ENCODE measurements around the gene KHDC4. TPM values are rescaled to one million over a fixed set of nuclear protein-coding genes. Genes with fewer than 3 reads are reported as not detected.

The KHDC4 gene
- total and polyA plus RNA-seq, 10 of the 15 experiments (the other 5 are each of a cell fraction or from before 2014, with no cell fraction given) = 11.7 to 109 (median 41.9) TPM

DNA sequence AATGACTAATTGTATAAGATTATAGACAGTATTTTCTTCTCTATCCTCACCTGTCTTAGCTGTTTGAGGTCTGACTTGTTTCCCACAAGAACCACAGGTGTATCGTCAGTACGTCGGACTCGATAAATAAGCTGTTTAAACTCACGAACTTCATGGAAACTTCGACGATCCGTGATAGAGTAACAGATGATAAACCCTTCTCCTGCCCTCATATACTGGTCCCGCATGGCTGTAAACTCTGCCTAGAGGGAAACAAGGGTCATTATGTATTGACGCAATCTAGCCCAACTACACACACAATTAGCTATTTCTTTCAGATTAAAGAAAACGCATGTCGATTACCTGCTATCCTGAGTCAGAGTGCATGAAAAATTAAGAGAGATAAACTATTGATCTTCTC lies 30.0 kb downstream of the KHDC4 start:
- ChIA-PET RAD21 (ENCODE audit: unreplicated experiment) (interaction anchor here (1.3 to 1.6 kb wide), 2 partner anchors 22 to 28 kb away, joined by 4 read pairs; no protein-coding TSS in a partner anchor), CTCF (interaction anchor here (1.0 to 2.1 kb wide), 3 partner anchors 44 to 162 kb away, joined by 3 to 8 read pairs (median 4); partner anchors contain the start of gene SYT11), POLR2A (no interaction called here), SMC1A (ENCODE audit: uncharacterized antibody, unreplicated experiment) (interaction anchor here (0.5 to 2.6 kb wide), 11 partner anchors 12 to 242 kb away, joined by 3 to 6 read pairs (median 3); no protein-coding TSS in a partner anchor)
- FAIRE-seq (no peak), ATAC-seq (no peak), DNase-seq (ENCODE audit: low read depth, low spot score) (no peak)
- no peak overlapping the region for H3K4me2 ChIP-seq (ENCODE audit: control insufficient read depth, insufficient read depth)
- H3K4me3 ChIP-seq = no peak overlapping the region
- intact Hi-C loops (cut with micrococcal nuclease; ENCODE audit: unreplicated experiment) (no loop called here), in situ Hi-C loops (cut with MboI) (no loop called here)
- H3K9me3 ChIP-seq (replicated peaks; ENCODE audit: control insufficient read depth, insufficient read depth, low read length) = no peaks in the 10 kb centered on the region
- BruUV-seq (replicated peaks) = TSS peak; percentile 41
- H3K27me3 ChIP-seq (replicated peaks in 1 of 2; ENCODE audit: control insufficient read depth in 2 of 2, insufficient read depth in 2 of 2, low read length in 1 of 2) = no peaks in the 10 kb centered on the region
- H3K36me3 ChIP-seq (ENCODE audit: control insufficient read depth in 2 of 2, insufficient read depth in 2 of 2, low read length in 1 of 2) = peaks cover 6 to 30% of the 10 kb centered on the region in 2 experiments
- H3K9ac ChIP-seq (ENCODE audit: control insufficient read depth, insufficient read depth, low read length) = no peak overlapping the region
- H4K20me1 ChIP-seq (ENCODE audit: control insufficient read depth, insufficient read depth) = no peaks in the 10 kb centered on the region
- no peak overlapping the region for H2AFZ ChIP-seq (ENCODE audit: control insufficient read depth, low read depth, low read length)
- no peak overlapping the region for H3K27ac ChIP-seq (ENCODE audit: control insufficient read depth, insufficient read depth)
- WGBS (ENCODE audit: insufficient coverage, insufficient replicate concordance, low lambda C conversion rate, missing lambda C conversion rate) = 96% methylated on average over 12 of the region's 12 CpGs
- no peaks in the 10 kb centered on the region for H3K4me1 ChIP-seq (ENCODE audit: control insufficient read depth, insufficient read depth, low read length)
- H3K79me2 ChIP-seq (ENCODE audit: control insufficient read depth, insufficient read depth, low read length) = peaks cover 3% of the 10 kb centered on the region; the same call in 1 of the 2 replicates
- TF ChIP-seq SMAD5 (IDR thresholded peaks at IDR 0.05; ENCODE audit: low read depth) (no peak), RAD51 (IDR thresholded peaks at IDR 0.05) (no peak), IKZF2 (IDR thresholded peaks at IDR 0.05) (no peak), BRCA1 (IDR thresholded peaks at IDR 0.05; ENCODE audit: low read depth, low read length) (no peak), KDM1A (IDR thresholded peaks at IDR 0.05; ENCODE audit: borderline replicate concordance) (no peak), NR2F1 (conservative IDR thresholded peaks at IDR 0.05) (no peak), ZNF207 (IDR thresholded peaks at IDR 0.05; ENCODE audit: borderline replicate concordance) (no peak), ZSCAN29 (IDR thresholded peaks at IDR 0.05) (no peak), ZBTB33 (IDR thresholded peaks at IDR 0.05) (no peak), NFXL1 (IDR thresholded peaks at IDR 0.05; ENCODE audit: borderline replicate concordance) (no peak), HDGF (IDR thresholded peaks at IDR 0.05) (no peak), CBFB (IDR thresholded peaks at IDR 0.05; ENCODE audit: low read depth) (no peak), BACH1 (IDR thresholded peaks at IDR 0.05; ENCODE audit: borderline replicate concordance) (no peak), SP1 (IDR thresholded peaks at IDR 0.05; ENCODE audit: low read depth, low read length) (no peak)
- TF ChIP-seq, protein P1, sequence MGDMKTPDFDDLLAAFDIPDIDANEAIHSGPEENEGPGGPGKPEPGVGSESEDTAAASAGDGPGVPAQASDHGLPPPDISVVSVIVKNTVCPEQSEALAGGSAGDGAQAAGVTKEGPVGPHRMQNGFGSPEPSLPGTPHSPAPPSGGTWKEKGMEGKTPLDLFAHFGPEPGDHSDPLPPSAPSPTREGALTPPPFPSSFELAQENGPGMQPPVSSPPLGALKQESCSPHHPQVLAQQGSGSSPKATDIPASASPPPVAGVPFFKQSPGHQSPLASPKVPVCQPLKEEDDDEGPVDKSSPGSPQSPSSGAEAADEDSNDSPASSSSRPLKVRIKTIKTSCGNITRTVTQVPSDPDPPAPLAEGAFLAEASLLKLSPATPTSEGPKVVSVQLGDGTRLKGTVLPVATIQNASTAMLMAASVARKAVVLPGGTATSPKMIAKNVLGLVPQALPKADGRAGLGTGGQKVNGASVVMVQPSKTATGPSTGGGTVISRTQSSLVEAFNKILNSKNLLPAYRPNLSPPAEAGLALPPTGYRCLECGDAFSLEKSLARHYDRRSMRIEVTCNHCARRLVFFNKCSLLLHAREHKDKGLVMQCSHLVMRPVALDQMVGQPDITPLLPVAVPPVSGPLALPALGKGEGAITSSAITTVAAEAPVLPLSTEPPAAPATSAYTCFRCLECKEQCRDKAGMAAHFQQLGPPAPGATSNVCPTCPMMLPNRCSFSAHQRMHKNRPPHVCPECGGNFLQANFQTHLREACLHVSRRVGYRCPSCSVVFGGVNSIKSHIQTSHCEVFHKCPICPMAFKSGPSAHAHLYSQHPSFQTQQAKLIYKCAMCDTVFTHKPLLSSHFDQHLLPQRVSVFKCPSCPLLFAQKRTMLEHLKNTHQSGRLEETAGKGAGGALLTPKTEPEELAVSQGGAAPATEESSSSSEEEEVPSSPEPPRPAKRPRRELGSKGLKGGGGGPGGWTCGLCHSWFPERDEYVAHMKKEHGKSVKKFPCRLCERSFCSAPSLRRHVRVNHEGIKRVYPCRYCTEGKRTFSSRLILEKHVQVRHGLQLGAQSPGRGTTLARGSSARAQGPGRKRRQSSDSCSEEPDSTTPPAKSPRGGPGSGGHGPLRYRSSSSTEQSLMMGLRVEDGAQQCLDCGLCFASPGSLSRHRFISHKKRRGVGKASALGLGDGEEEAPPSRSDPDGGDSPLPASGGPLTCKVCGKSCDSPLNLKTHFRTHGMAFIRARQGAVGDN (IDR thresholded peaks at IDR 0.05) = no peak
- TF ChIP-seq, protein P2, sequence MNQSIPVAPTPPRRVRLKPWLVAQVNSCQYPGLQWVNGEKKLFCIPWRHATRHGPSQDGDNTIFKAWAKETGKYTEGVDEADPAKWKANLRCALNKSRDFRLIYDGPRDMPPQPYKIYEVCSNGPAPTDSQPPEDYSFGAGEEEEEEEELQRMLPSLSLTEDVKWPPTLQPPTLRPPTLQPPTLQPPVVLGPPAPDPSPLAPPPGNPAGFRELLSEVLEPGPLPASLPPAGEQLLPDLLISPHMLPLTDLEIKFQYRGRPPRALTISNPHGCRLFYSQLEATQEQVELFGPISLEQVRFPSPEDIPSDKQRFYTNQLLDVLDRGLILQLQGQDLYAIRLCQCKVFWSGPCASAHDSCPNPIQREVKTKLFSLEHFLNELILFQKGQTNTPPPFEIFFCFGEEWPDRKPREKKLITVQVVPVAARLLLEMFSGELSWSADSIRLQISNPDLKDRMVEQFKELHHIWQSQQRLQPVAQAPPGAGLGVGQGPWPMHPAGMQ (IDR thresholded peaks at IDR 0.05; ENCODE audit: borderline replicate concordance) = no peak
